ENCODE data around the gene GRK2.
A peak's percentile ranks its signal among the peaks of the same experiment; 100 is the strongest.

The GRK2 gene

GRCh38 chr11:67292671-67293070 is 26.4 kb downstream of the GRK2 start:
- no peak overlapping the region for H3K4me3 ChIP-seq (ENCODE audit: low read length in 2 of 2)
- no peak overlapping the region for H3K27ac ChIP-seq (replicated peaks; ENCODE audit: low read length)
- no peak overlapping the region for H4K91ac ChIP-seq (ENCODE audit: low read depth, low read length, poor library complexity)
- H3K4ac ChIP-seq (ENCODE audit: low read length): no peak overlapping the region
- H2AFZ ChIP-seq (ENCODE audit: low read length): no peak overlapping the region
- H3K4me1 ChIP-seq (ENCODE audit: control insufficient read depth in 2 of 2, insufficient read depth in 1 of 2, low read depth in 1 of 2, low read length in 2 of 2): peaks cover 16 to 18% of the 10 kb centered on the region in 2 donors
- no peak overlapping the region for H2BK120ac ChIP-seq (ENCODE audit: low read depth, low read length)
- H3K14ac ChIP-seq (ENCODE audit: low read length): no peak overlapping the region
- peaks cover 20 to 71% of the 10 kb centered on the region in 2 donors for H3K36me3 ChIP-seq (replicated peaks in 1 of 2; ENCODE audit: control insufficient read depth in 2 of 2, insufficient read depth in 2 of 2, low read length in 2 of 2)
- peaks cover 27% of the 10 kb centered on the region for H3K79me1 ChIP-seq (ENCODE audit: low read depth, low read length)
- peaks cover 0 to 22% of the 10 kb centered on the region in 2 donors for H3K9me3 ChIP-seq (replicated peaks in 1 of 2; ENCODE audit: control insufficient read depth in 2 of 2, insufficient read depth in 1 of 2, low read depth in 1 of 2, low read length in 2 of 2)
- H3K18ac ChIP-seq (ENCODE audit: low read length): no peak overlapping the region
- no peak overlapping the region for H3K9ac ChIP-seq (ENCODE audit: low read depth, low read length, poor library complexity)
- H4K8ac ChIP-seq (ENCODE audit: low read depth, low read length): no peak overlapping the region
- H2AK5ac ChIP-seq (ENCODE audit: low read depth, low read length): no peak overlapping the region
- H3K23ac ChIP-seq (ENCODE audit: low read depth, low read length, poor library complexity): no peak overlapping the region
- H2BK12ac ChIP-seq (ENCODE audit: low read length): no peak overlapping the region
- no peak overlapping the region for H2BK5ac ChIP-seq (ENCODE audit: low read length)
- H2BK15ac ChIP-seq (ENCODE audit: low read length): no peak overlapping the region
- WGBS, 2 donors (ENCODE audit: extremely low coverage in 2 of 2, insufficient read length in 2 of 2, insufficient replicate concordance in 1 of 2): no CpG with 5 or more reads among the region's 3 CpGs
- H3K27me3 ChIP-seq (ENCODE audit: control insufficient read depth in 3 of 3, insufficient read depth in 3 of 3, low read depth in 1 of 3, low read length in 3 of 3): no peaks in the 10 kb centered on the region
- H3K4me2 ChIP-seq (ENCODE audit: insufficient read depth, low read length, poor library complexity, severe bottlenecking): no peak overlapping the region
- no peak for DNase-seq (ENCODE audit: low spot score)

- H3K4me2 ChIP-seq (ENCODE audit: insufficient read depth, low read length, poor library complexity, severe bottlenecking): no peak overlapping the region
- H3K9ac ChIP-seq (ENCODE audit: low read depth, low read length, poor library complexity): no peak overlapping the region
- no peak overlapping the region for H4K8ac ChIP-seq (ENCODE audit: low read depth, low read length)
- H4K91ac ChIP-seq (ENCODE audit: low read depth, low read length, poor library complexity): no peak overlapping the region
- H3K9me3 ChIP-seq (replicated peaks in 1 of 2; ENCODE audit: control insufficient read depth in 2 of 2, insufficient read depth in 1 of 2, low read depth in 1 of 2, low read length in 2 of 2): peaks cover 0 to 22% of the 10 kb centered on the region in 2 donors
- no peak overlapping the region for H3K14ac ChIP-seq (ENCODE audit: low read length)
- H2AK5ac ChIP-seq (ENCODE audit: low read depth, low read length): no peak overlapping the region
- H3K4ac ChIP-seq (ENCODE audit: low read length): no peak overlapping the region
- H3K4me3 ChIP-seq (ENCODE audit: low read length in 2 of 2): no peak overlapping the region
- H3K27me3 ChIP-seq (ENCODE audit: control insufficient read depth in 3 of 3, insufficient read depth in 3 of 3, low read depth in 1 of 3, low read length in 3 of 3): no peaks in the 10 kb centered on the region
- H3K4me1 ChIP-seq (ENCODE audit: control insufficient read depth in 2 of 2, insufficient read depth in 1 of 2, low read depth in 1 of 2, low read length in 2 of 2): peaks cover 12 to 14% of the 10 kb centered on the region in 2 donors
- no peak overlapping the region for H2AFZ ChIP-seq (ENCODE audit: low read length)
- H2BK120ac ChIP-seq (ENCODE audit: low read depth, low read length): no peak overlapping the region
- H2BK15ac ChIP-seq (ENCODE audit: low read length): no peak overlapping the region
- no peak overlapping the region for H3K27ac ChIP-seq (replicated peaks; ENCODE audit: low read length)
- H3K36me3 ChIP-seq (replicated peaks in 1 of 2; ENCODE audit: control insufficient read depth in 2 of 2, insufficient read depth in 2 of 2, low read length in 2 of 2): peaks cover 20 to 72% of the 10 kb centered on the region in 2 donors
- no peak for DNase-seq (ENCODE audit: low spot score)
- no peak overlapping the region for H3K23ac ChIP-seq (ENCODE audit: low read depth, low read length, poor library complexity)
- no peak overlapping the region for H2BK5ac ChIP-seq (ENCODE audit: low read length)
- WGBS, 2 donors (ENCODE audit: extremely low coverage in 2 of 2, insufficient read length in 2 of 2, insufficient replicate concordance in 1 of 2): no CpG with 5 or more reads among the region's 3 CpGs
- no peak overlapping the region for H3K18ac ChIP-seq (ENCODE audit: low read length)
- no peak overlapping the region for H2BK12ac ChIP-seq (ENCODE audit: low read length)
- peaks cover 23% of the 10 kb centered on the region for H3K79me1 ChIP-seq (ENCODE audit: low read depth, low read length)
Observed at GRCh38 chr11:67293090-67293489, 26.8 kb downstream of the GRK2 start.

GRCh38 chr11:67295846-67296245 is 29.6 kb downstream of the GRK2 start:
- H3K4me3 ChIP-seq (ENCODE audit: low read length in 2 of 2): no peak overlapping the region
- no peak overlapping the region for H3K4ac ChIP-seq (ENCODE audit: low read length)
- peaks cover 4% of the 10 kb centered on the region for H3K79me1 ChIP-seq (ENCODE audit: low read depth, low read length)
- no peak overlapping the region for H3K18ac ChIP-seq (ENCODE audit: low read length)
- no peak overlapping the region for H2BK120ac ChIP-seq (ENCODE audit: low read depth, low read length)
- peaks cover 0 to 3% of the 10 kb centered on the region in 2 donors for H3K4me1 ChIP-seq (ENCODE audit: control insufficient read depth in 2 of 2, insufficient read depth in 1 of 2, low read depth in 1 of 2, low read length in 2 of 2)
- H2BK5ac ChIP-seq (ENCODE audit: low read length): no peak overlapping the region
- H2BK12ac ChIP-seq (ENCODE audit: low read length): no peak overlapping the region
- H3K23ac ChIP-seq (ENCODE audit: low read depth, low read length, poor library complexity): no peak overlapping the region
- H3K4me2 ChIP-seq (ENCODE audit: insufficient read depth, low read length, poor library complexity, severe bottlenecking): no peak overlapping the region
- H2AFZ ChIP-seq (ENCODE audit: low read length): no peak overlapping the region
- no peaks in the 10 kb centered on the region for H3K27me3 ChIP-seq (ENCODE audit: control insufficient read depth in 3 of 3, insufficient read depth in 3 of 3, low read depth in 1 of 3, low read length in 3 of 3)
- no peak overlapping the region for H3K14ac ChIP-seq (ENCODE audit: low read length)
- H3K36me3 ChIP-seq (replicated peaks in 1 of 2; ENCODE audit: control insufficient read depth in 2 of 2, insufficient read depth in 2 of 2, low read length in 2 of 2): peaks cover 28 to 90% of the 10 kb centered on the region in 2 donors
- no peak overlapping the region for H3K27ac ChIP-seq (replicated peaks; ENCODE audit: low read length)
- H2AK5ac ChIP-seq (ENCODE audit: low read depth, low read length): no peak overlapping the region
- H2BK15ac ChIP-seq (ENCODE audit: low read length): no peak overlapping the region
- WGBS, 2 donors (ENCODE audit: extremely low coverage in 2 of 2, insufficient read length in 2 of 2, insufficient replicate concordance in 1 of 2): no CpG with 5 or more reads among the region's 1 CpG
- DNase-seq (ENCODE audit: low spot score): no peak
- H3K9me3 ChIP-seq (replicated peaks in 1 of 2; ENCODE audit: control insufficient read depth in 2 of 2, insufficient read depth in 1 of 2, low read depth in 1 of 2, low read length in 2 of 2): peaks cover 0 to 22% of the 10 kb centered on the region in 2 donors
- H4K8ac ChIP-seq (ENCODE audit: low read depth, low read length): no peak overlapping the region
- no peak overlapping the region for H4K91ac ChIP-seq (ENCODE audit: low read depth, low read length, poor library complexity)
- H3K9ac ChIP-seq (ENCODE audit: low read depth, low read length, poor library complexity): no peak overlapping the region

- H3K4me3 ChIP-seq (ENCODE audit: low read length in 2 of 2): no peak overlapping the region
- no peaks in the 10 kb centered on the region for H3K79me1 ChIP-seq (ENCODE audit: low read depth, low read length)
- H3K4ac ChIP-seq (ENCODE audit: low read length): no peak overlapping the region
- no peak overlapping the region for H2BK120ac ChIP-seq (ENCODE audit: low read depth, low read length)
- H3K4me2 ChIP-seq (ENCODE audit: insufficient read depth, low read length, poor library complexity, severe bottlenecking): no peak overlapping the region
- no peak overlapping the region for H4K8ac ChIP-seq (ENCODE audit: low read depth, low read length)
- H3K18ac ChIP-seq (ENCODE audit: low read length): no peak overlapping the region
- no peak overlapping the region for H4K91ac ChIP-seq (ENCODE audit: low read depth, low read length, poor library complexity)
- H2BK5ac ChIP-seq (ENCODE audit: low read length): peak overlapping the region; percentile 53
- DNase-seq (ENCODE audit: low spot score): no peak
- no CpG with 5 or more reads among the region's 7 CpGs for WGBS, 2 donors (ENCODE audit: extremely low coverage in 2 of 2, insufficient read length in 2 of 2, insufficient replicate concordance in 1 of 2)
- no peak overlapping the region for H3K27ac ChIP-seq (replicated peaks; ENCODE audit: low read length)
- peaks cover 0 to 11% of the 10 kb centered on the region in 2 donors for H3K4me1 ChIP-seq (ENCODE audit: control insufficient read depth in 2 of 2, insufficient read depth in 1 of 2, low read depth in 1 of 2, low read length in 2 of 2)
- H3K23ac ChIP-seq (ENCODE audit: low read depth, low read length, poor library complexity): no peak overlapping the region
- H3K9ac ChIP-seq (ENCODE audit: low read depth, low read length, poor library complexity): no peak overlapping the region
- peaks cover 24 to 74% of the 10 kb centered on the region in 2 donors for H3K36me3 ChIP-seq (replicated peaks in 1 of 2; ENCODE audit: control insufficient read depth in 2 of 2, insufficient read depth in 2 of 2, low read length in 2 of 2)
- no peak overlapping the region for H2BK15ac ChIP-seq (ENCODE audit: low read length)
- H3K9me3 ChIP-seq (replicated peaks in 1 of 2; ENCODE audit: control insufficient read depth in 2 of 2, insufficient read depth in 1 of 2, low read depth in 1 of 2, low read length in 2 of 2): peaks cover 0 to 22% of the 10 kb centered on the region in 2 donors
- H2BK12ac ChIP-seq (ENCODE audit: low read length): no peak overlapping the region
- H2AK5ac ChIP-seq (ENCODE audit: low read depth, low read length): no peak overlapping the region
- no peak overlapping the region for H3K14ac ChIP-seq (ENCODE audit: low read length)
- H3K27me3 ChIP-seq (ENCODE audit: control insufficient read depth in 3 of 3, insufficient read depth in 3 of 3, low read depth in 1 of 3, low read length in 3 of 3): peaks cover 0 to 1% (median 0%) of the 10 kb centered on the region in 3 experiments
- no peak overlapping the region for H2AFZ ChIP-seq (ENCODE audit: low read length)
Observed at GRCh38 chr11:67298786-67299185, 32.5 kb downstream of the GRK2 start.
